Uterus (tissue), 2 donors: Measurements from ENCODE around the gene ZNF609.
"Not testable (repeated sequence)": the region's sequence is repeated elsewhere in the genome, so short reads cannot be mapped to it uniquely, and the experiment has no call there.

ENCODE experiments used
- CTCF ChIP-seq, 4 experiments: fragments of 200-600 bp in 2 of 4; fragments of 450-650 bp in 2 of 4; sonication (generic) in 2 of 4; IDR thresholded peaks; one replicate each; pipeline ENCODE4 v1.5.1; 2016 to 2019; ENCODE audit warnings: antibody characterized with exemption in 4 of 4, mild to moderate bottlenecking in 2 of 4, moderate library complexity in 1 of 4
- POLR2A ChIP-seq, 2 donors: fragments of 450-650 bp; IDR thresholded peaks; one replicate each; pipeline ENCODE4 v1.6.1; 2016; ENCODE audit warnings: antibody characterized with exemption in 2 of 2, mild to moderate bottlenecking in 1 of 2, moderate library complexity in 1 of 2

- not testable (repeated sequence) for TF ChIP-seq CTCF, POLR2A (IDR thresholded peaks at IDR 0.05)
Observed at GRCh38 chr15:64632639-64633038, 172.3 kb downstream of the ZNF609 start.
